ENCODE data around the gene HSF4.

HSF4 gene

GRCh38 chr16:67201411-67202345, 37.1 kb downstream of the HSF4 start:
- Histone ChIP-seq H3K9ac (no peak overlapping the region), H3K4me2 (no peak overlapping the region), H3K27me3 (no peaks in the 10 kb centered on the region), H4K20me1 (peaks cover 15 to 85% (median 38%) of the 10 kb centered on the region in 11 experiments; a peak in 21 of 22 replicates), H3K27ac (no peak overlapping the region), H3K36me3 (peaks cover 57 to 92% (median 84%) of the 10 kb centered on the region in 11 experiments), H3K4me3 (no peak overlapping the region), H3K4me1 (peaks cover 19 to 25% (median 22%) of the 10 kb centered on the region in 10 experiments), H3K9me3 (replicated peaks in 1 of 11) (no peaks in the 10 kb centered on the region)
- no peak for TF ChIP-seq Cebpa-rat (IDR thresholded peaks at IDR 0.05)

GRCh38 chr16:67202426-67202825, 37.9 kb downstream of the HSF4 start:
- H3K36me3 ChIP-seq = peaks cover 49 to 88% (median 76%) of the 10 kb centered on the region in 11 experiments
- H3K4me1 ChIP-seq = peaks cover 16 to 19% (median 17%) of the 10 kb centered on the region in 10 experiments
- no peaks in the 10 kb centered on the region for H3K9me3 ChIP-seq (replicated peaks in 1 of 11)
- no peak overlapping the region for H3K4me2 ChIP-seq
- H3K9ac ChIP-seq = no peak overlapping the region
- no peaks in the 10 kb centered on the region for H3K27me3 ChIP-seq
- H3K4me3 ChIP-seq = no peak overlapping the region
- no peak overlapping the region for H3K27ac ChIP-seq
- H4K20me1 ChIP-seq = peaks cover 7 to 85% (median 30%) of the 10 kb centered on the region in 11 experiments; a peak in 21 of 22 replicates
- TF ChIP-seq Cebpa-rat (IDR thresholded peaks at IDR 0.05) = no peak

GRCh38 chr16:67202956-67203493, 38.5 kb downstream of the HSF4 start:
- H3K36me3 ChIP-seq = peaks cover 43 to 85% (median 70%) of the 10 kb centered on the region in 11 experiments
- H3K9me3 ChIP-seq (replicated peaks in 1 of 11) = no peaks in the 10 kb centered on the region
- TF ChIP-seq Cebpa-rat (IDR thresholded peaks at IDR 0.05) = no peak
- peaks cover 1 to 85% (median 24%) of the 10 kb centered on the region in 11 experiments; a peak in 21 of 22 replicates for H4K20me1 ChIP-seq
- no peaks in the 10 kb centered on the region for H3K27me3 ChIP-seq
- H3K9ac ChIP-seq = no peak overlapping the region
- peaks cover 10 to 19% (median 12%) of the 10 kb centered on the region in 10 experiments for H3K4me1 ChIP-seq
- H3K4me3 ChIP-seq = no peak overlapping the region
- H3K27ac ChIP-seq = no peak overlapping the region
- no peak overlapping the region for H3K4me2 ChIP-seq

GRCh38 chr16:67204076-67204475, 39.5 kb downstream of the HSF4 start:
- Histone ChIP-seq H3K9ac (no peak overlapping the region), H3K4me2 (no peak overlapping the region), H3K27ac (no peak overlapping the region), H4K20me1 (peaks cover 0 to 82% (median 14%) of the 10 kb centered on the region in 11 experiments; a peak in 15 of 22 replicates), H3K4me1 (peaks cover 0 to 17% (median 6%) of the 10 kb centered on the region in 10 experiments; a peak in 15 of 20 replicates), H3K27me3 (no peaks in the 10 kb centered on the region), H3K4me3 (no peak overlapping the region), H3K36me3 (peaks cover 42 to 78% (median 60%) of the 10 kb centered on the region in 11 experiments), H3K9me3 (replicated peaks in 1 of 11) (no peaks in the 10 kb centered on the region)
- TF ChIP-seq Cebpa-rat (IDR thresholded peaks at IDR 0.05) = no peak

- H3K9ac ChIP-seq = peak overlapping the region in 1 of 11 experiments; percentile 41; a peak in 2 of 22 replicates
- peaks cover 31 to 64% (median 47%) of the 10 kb centered on the region in 11 experiments for H3K36me3 ChIP-seq
Observed at GRCh38 chr16:67206129-67206837, 41.7 kb downstream of the HSF4 start.

GRCh38 chr16:67206838-67207248, 42.3 kb downstream of the HSF4 start:
- H3K4me2 ChIP-seq = no peak overlapping the region; a peak in 2 of 22 replicates
- H3K27ac ChIP-seq = no peak overlapping the region
- no peak for TF ChIP-seq Cebpa-rat (IDR thresholded peaks at IDR 0.05)
- H3K4me3 ChIP-seq = no peak overlapping the region
- H3K9me3 ChIP-seq (replicated peaks in 1 of 11) = no peaks in the 10 kb centered on the region
- H3K27me3 ChIP-seq = no peaks in the 10 kb centered on the region
- peaks cover 0 to 63% (median 14%) of the 10 kb centered on the region in 11 experiments; a peak in 12 of 22 replicates for H4K20me1 ChIP-seq
- peak overlapping the region in 1 of 11 experiments; percentile 41; a peak in 2 of 22 replicates for H3K9ac ChIP-seq
- peaks cover 0 to 17% (median 5%) of the 10 kb centered on the region in 10 experiments; a peak in 9 of 20 replicates for H3K4me1 ChIP-seq
- peaks cover 25 to 58% (median 41%) of the 10 kb centered on the region in 11 experiments for H3K36me3 ChIP-seq

More at GRCh38 chr16:67206129-67206837, 41.7 kb downstream of the HSF4 start:
- no peaks in the 10 kb centered on the region for H3K27me3 ChIP-seq
- H3K9me3 ChIP-seq (replicated peaks in 1 of 11) = no peaks in the 10 kb centered on the region
- H4K20me1 ChIP-seq = peaks cover 0 to 69% (median 14%) of the 10 kb centered on the region in 11 experiments; a peak in 12 of 22 replicates
- H3K4me3 ChIP-seq = no peak overlapping the region
- H3K4me2 ChIP-seq = no peak overlapping the region
- TF ChIP-seq Cebpa-rat (IDR thresholded peaks at IDR 0.05) = no peak
- peaks cover 0 to 17% (median 5%) of the 10 kb centered on the region in 10 experiments; a peak in 9 of 20 replicates for H3K4me1 ChIP-seq
- H3K27ac ChIP-seq = no peak overlapping the region

GRCh38 chr16:67207249-67208091, 42.9 kb downstream of the HSF4 start:
- H3K4me1 ChIP-seq = peaks cover 0 to 17% (median 5%) of the 10 kb centered on the region in 10 experiments; a peak in 9 of 20 replicates
- H3K36me3 ChIP-seq = peaks cover 19 to 52% (median 35%) of the 10 kb centered on the region in 11 experiments; a peak in 21 of 22 replicates
- H3K4me3 ChIP-seq = no peak overlapping the region
- peak overlapping the region in 2 of 11 experiments; percentile 34 to 41; a peak in 5 of 22 replicates for H3K9ac ChIP-seq
- H3K27me3 ChIP-seq = no peaks in the 10 kb centered on the region
- H4K20me1 ChIP-seq = peaks cover 0 to 57% (median 14%) of the 10 kb centered on the region in 11 experiments; a peak in 12 of 22 replicates
- TF ChIP-seq Cebpa-rat (IDR thresholded peaks at IDR 0.05) = no peak
- no peaks in the 10 kb centered on the region for H3K9me3 ChIP-seq (replicated peaks in 1 of 11)
- H3K4me2 ChIP-seq = peak overlapping the region in 3 of 11 experiments; percentile 33 to 37 (median 35); a peak in 5 of 22 replicates
- no peak overlapping the region; a peak in 1 of 22 replicates for H3K27ac ChIP-seq

Data from BLaER1 treated with 17β-estradiol and CSF1 and Interleukin-3, amounts not matched to agents 10 nM and 100 nM (cell line).